T-cell (primary cell): Measurements from ENCODE around the gene TRIM69. TPM values are rescaled to one million over a fixed set of nuclear protein-coding genes. Genes with fewer than 3 reads are reported as not detected.

ENCODE experiments used
- total RNA-seq, 35 experiments: library from RNA in 6 of 35; stranded (reverse) in 6 of 35; fragments of 120-200 nt in 1 of 35; gene quantifications; one replicate each; pipeline versions ENCODE4 v1.2.1 to v1.2.4 and lab custom pipeline; 2013 to 2026

TRIM69 gene
- total RNA-seq, 5 donors from 2014 or later (not counting 1 experiment from before 2014, with no cell fraction given) = 21.5 to 56.9 (median 42.9) TPM

Other genes with a start within 250 kb of the TRIM69 start
- gene EIF3J, start 199.4 kb upstream of the TRIM69 start, total RNA-seq = 10 to 100 TPM; 58.2 to 68.3 (median 64.4) TPM
- 100 to 1,000 TPM; 108 to 124 (median 118) TPM for gene SPG11, start 72.9 kb upstream of the TRIM69 start, total RNA-seq
- gene PATL2, start 25.2 kb upstream of the TRIM69 start, total RNA-seq = 10 to 100 TPM; 43.5 to 69.7 (median 48.5) TPM
- gene B2M, start 25.0 kb upstream of the TRIM69 start, total RNA-seq = 1,000 to 10,000 TPM; 5,457 to 6,662 (median 6,121) TPM
- not detected for gene TERB2, start 220.2 kb downstream of the TRIM69 start, total RNA-seq